ENCODE measurements around the gene ATP10A. TPM values are rescaled to one million over a fixed set of nuclear protein-coding genes. Genes with fewer than 3 reads are reported as not detected.

Gene ATP10A
- total and polyA plus RNA-seq, 5 donors from 2014 or later, result 2.8 to 16.1 (median 5.5) TPM

- Histone ChIP-seq H3K4me1 (ENCODE audit: control insufficient read depth, insufficient read depth, low read length, poor library complexity, severe bottlenecking) (no peaks in the 10 kb centered on the region), H3K9me3 (ENCODE audit: control insufficient read depth in 2 of 2, low read length in 2 of 2) (no peaks in the 10 kb centered on the region), H3K36me3 (ENCODE audit: control insufficient read depth, insufficient read depth, low read length) (no peaks in the 10 kb centered on the region), H3K27me3 (ENCODE audit: control insufficient read depth, insufficient read depth, low read length) (no peaks in the 10 kb centered on the region), H3K27ac (ENCODE audit: insufficient read depth, low read length, poor library complexity, severe bottlenecking) (no peak overlapping the region), H3K4me3 (ENCODE audit: low read depth, low read length) (no peak overlapping the region)
- H3K27me3 Mint-ChIP-seq, result no peaks in the 10 kb centered on the region
- ATAC-seq (ENCODE audit: low read depth in 2 of 2) (no peak), DNase-seq (peak in 1 of 3 donors; percentile 14)
- H3K36me3 Mint-ChIP-seq, result peaks cover 3% of the 10 kb centered on the region
- H3K9me3 Mint-ChIP-seq, result peaks cover 0 to 2% (median 0%) of the 10 kb centered on the region in 7 donors
- peak overlapping the region in 1 of 4 donors; percentile 24 for H3K4me3 Mint-ChIP-seq
- H3K4me1 Mint-ChIP-seq, result peaks cover 0 to 58% (median 18%) of the 10 kb centered on the region in 4 donors
- H3K27ac Mint-ChIP-seq, result peak overlapping the region in 1 of 3 donors; percentile 36
These were observed 67.4 kb downstream of the ATP10A start for GRCh38 chr15:25795712-25796111.

GRCh38 chr15:25795061-25795460 is 68.1 kb downstream of the ATP10A start:
- Mint-ChIP-seq H3K4me1 (peaks cover 0 to 58% (median 20%) of the 10 kb centered on the region in 4 donors), H3K27ac (no peak overlapping the region), H3K36me3 (no peaks in the 10 kb centered on the region), H3K9me3 (peaks cover 0 to 2% (median 0%) of the 10 kb centered on the region in 7 donors), H3K4me3 (no peak overlapping the region), H3K27me3 (no peaks in the 10 kb centered on the region)
- Histone ChIP-seq H3K27me3 (ENCODE audit: control insufficient read depth, insufficient read depth, low read length) (no peaks in the 10 kb centered on the region), H3K4me3 (ENCODE audit: low read depth, low read length) (no peak overlapping the region), H3K27ac (ENCODE audit: insufficient read depth, low read length, poor library complexity, severe bottlenecking) (no peak overlapping the region), H3K9me3 (ENCODE audit: control insufficient read depth in 2 of 2, low read length in 2 of 2) (no peaks in the 10 kb centered on the region), H3K36me3 (ENCODE audit: control insufficient read depth, insufficient read depth, low read length) (no peaks in the 10 kb centered on the region), H3K4me1 (ENCODE audit: control insufficient read depth, insufficient read depth, low read length, poor library complexity, severe bottlenecking) (no peaks in the 10 kb centered on the region)
- DNase-seq, result no peak
- no peak for ATAC-seq (ENCODE audit: low read depth in 2 of 2)

- Histone ChIP-seq H3K27ac (ENCODE audit: insufficient read depth, low read length, poor library complexity, severe bottlenecking) (no peak overlapping the region), H3K4me3 (ENCODE audit: low read depth, low read length) (no peak overlapping the region), H3K4me1 (ENCODE audit: control insufficient read depth, insufficient read depth, low read length, poor library complexity, severe bottlenecking) (no peaks in the 10 kb centered on the region), H3K36me3 (ENCODE audit: control insufficient read depth, insufficient read depth, low read length) (no peaks in the 10 kb centered on the region), H3K9me3 (ENCODE audit: control insufficient read depth in 2 of 2, low read length in 2 of 2) (no peaks in the 10 kb centered on the region), H3K27me3 (ENCODE audit: control insufficient read depth, insufficient read depth, low read length) (no peaks in the 10 kb centered on the region)
- DNase-seq, result no peak
- Mint-ChIP-seq H3K9me3 (peaks cover 0 to 2% (median 0%) of the 10 kb centered on the region in 7 donors), H3K27me3 (no peaks in the 10 kb centered on the region), H3K4me3 (no peak overlapping the region), H3K36me3 (no peaks in the 10 kb centered on the region), H3K27ac (peak overlapping the region in 2 of 3 donors; percentile 14 to 52), H3K4me1 (peaks cover 3 to 65% (median 23%) of the 10 kb centered on the region in 4 donors)
- no peak for ATAC-seq (ENCODE audit: low read depth in 2 of 2)
These were observed 69.6 kb downstream of the ATP10A start for GRCh38 chr15:25793354-25794050.

- no peaks in the 10 kb centered on the region for H3K27me3 Mint-ChIP-seq
- no peaks in the 10 kb centered on the region for H3K36me3 Mint-ChIP-seq
- Histone ChIP-seq H3K9me3 (ENCODE audit: control insufficient read depth in 2 of 2, low read length in 2 of 2) (no peaks in the 10 kb centered on the region), H3K27me3 (ENCODE audit: control insufficient read depth, insufficient read depth, low read length) (no peaks in the 10 kb centered on the region), H3K4me3 (ENCODE audit: low read depth, low read length) (no peak overlapping the region), H3K4me1 (ENCODE audit: control insufficient read depth, insufficient read depth, low read length, poor library complexity, severe bottlenecking) (no peaks in the 10 kb centered on the region), H3K27ac (ENCODE audit: insufficient read depth, low read length, poor library complexity, severe bottlenecking) (no peak overlapping the region), H3K36me3 (ENCODE audit: control insufficient read depth, insufficient read depth, low read length) (no peaks in the 10 kb centered on the region)
- peaks cover 6 to 69% (median 26%) of the 10 kb centered on the region in 4 donors for H3K4me1 Mint-ChIP-seq
- H3K4me3 Mint-ChIP-seq, result no peak overlapping the region
- DNase-seq (no peak), ATAC-seq (ENCODE audit: low read depth in 2 of 2) (no peak)
- no peak overlapping the region for H3K27ac Mint-ChIP-seq
- H3K9me3 Mint-ChIP-seq, result peaks cover 0 to 2% (median 0%) of the 10 kb centered on the region in 7 donors
These were observed 71.0 kb downstream of the ATP10A start for GRCh38 chr15:25792128-25792527.

GRCh38 chr15:25790000-25790660 is 73.0 kb downstream of the ATP10A start:
- H3K27me3 ChIP-seq (ENCODE audit: control insufficient read depth, insufficient read depth, low read length), result no peaks in the 10 kb centered on the region
- peak in 1 of 3 donors; percentile 26 for DNase-seq
- ATAC-seq (ENCODE audit: low read depth in 2 of 2), result peak; percentile 40 to 41
- no peaks in the 10 kb centered on the region for H3K36me3 ChIP-seq (ENCODE audit: control insufficient read depth, insufficient read depth, low read length)
- no peak overlapping the region for H3K4me3 ChIP-seq (ENCODE audit: low read depth, low read length)
- H3K27ac ChIP-seq (ENCODE audit: insufficient read depth, low read length, poor library complexity, severe bottlenecking), result no peak overlapping the region
- H3K27me3 Mint-ChIP-seq, result no peaks in the 10 kb centered on the region
- H3K4me1 ChIP-seq (ENCODE audit: control insufficient read depth, insufficient read depth, low read length, poor library complexity, severe bottlenecking), result no peaks in the 10 kb centered on the region
- no peak overlapping the region for H3K4me3 Mint-ChIP-seq
- no peaks in the 10 kb centered on the region for H3K9me3 ChIP-seq (ENCODE audit: control insufficient read depth in 2 of 2, low read length in 2 of 2)
- H3K27ac Mint-ChIP-seq, result peak overlapping the region in 1 of 3 donors; percentile 59
- peaks cover 6 to 63% (median 22%) of the 10 kb centered on the region in 4 donors for H3K4me1 Mint-ChIP-seq
- no peaks in the 10 kb centered on the region for H3K36me3 Mint-ChIP-seq
- H3K9me3 Mint-ChIP-seq, result no peaks in the 10 kb centered on the region

- no peak overlapping the region for H3K27ac ChIP-seq (ENCODE audit: insufficient read depth, low read length, poor library complexity, severe bottlenecking)
- peak overlapping the region in 1 of 3 donors; percentile 59 for H3K27ac Mint-ChIP-seq
- H3K4me3 Mint-ChIP-seq, result no peak overlapping the region
- H3K4me1 Mint-ChIP-seq, result peaks cover 6 to 66% (median 21%) of the 10 kb centered on the region in 4 donors
- H3K36me3 ChIP-seq (ENCODE audit: control insufficient read depth, insufficient read depth, low read length), result no peaks in the 10 kb centered on the region
- H3K36me3 Mint-ChIP-seq, result no peaks in the 10 kb centered on the region
- H3K4me3 ChIP-seq (ENCODE audit: low read depth, low read length), result no peak overlapping the region
- H3K27me3 ChIP-seq (ENCODE audit: control insufficient read depth, insufficient read depth, low read length), result no peaks in the 10 kb centered on the region
- no peaks in the 10 kb centered on the region for H3K4me1 ChIP-seq (ENCODE audit: control insufficient read depth, insufficient read depth, low read length, poor library complexity, severe bottlenecking)
- no peak for ATAC-seq (ENCODE audit: low read depth in 2 of 2)
- no peaks in the 10 kb centered on the region for H3K9me3 Mint-ChIP-seq
- no peaks in the 10 kb centered on the region for H3K9me3 ChIP-seq (ENCODE audit: control insufficient read depth in 2 of 2, low read length in 2 of 2)
- H3K27me3 Mint-ChIP-seq, result no peaks in the 10 kb centered on the region
- no peak for DNase-seq
These were observed 73.5 kb downstream of the ATP10A start for GRCh38 chr15:25789616-25789999.

GRCh38 chr15:25789211-25789610 is 73.9 kb downstream of the ATP10A start:
- H3K4me3 Mint-ChIP-seq, result no peak overlapping the region
- no peaks in the 10 kb centered on the region for H3K4me1 ChIP-seq (ENCODE audit: control insufficient read depth, insufficient read depth, low read length, poor library complexity, severe bottlenecking)
- H3K4me1 Mint-ChIP-seq, result peaks cover 6 to 66% (median 21%) of the 10 kb centered on the region in 4 donors
- no peaks in the 10 kb centered on the region for H3K27me3 Mint-ChIP-seq
- DNase-seq (no peak), ATAC-seq (ENCODE audit: low read depth in 2 of 2) (no peak)
- peak overlapping the region in 2 of 3 donors; percentile 12 to 46 for H3K27ac Mint-ChIP-seq
- no peaks in the 10 kb centered on the region for H3K9me3 ChIP-seq (ENCODE audit: control insufficient read depth in 2 of 2, low read length in 2 of 2)
- no peaks in the 10 kb centered on the region for H3K27me3 ChIP-seq (ENCODE audit: control insufficient read depth, insufficient read depth, low read length)
- H3K27ac ChIP-seq (ENCODE audit: insufficient read depth, low read length, poor library complexity, severe bottlenecking), result no peak overlapping the region
- no peak overlapping the region for H3K4me3 ChIP-seq (ENCODE audit: low read depth, low read length)
- no peaks in the 10 kb centered on the region for H3K36me3 Mint-ChIP-seq
- H3K36me3 ChIP-seq (ENCODE audit: control insufficient read depth, insufficient read depth, low read length), result no peaks in the 10 kb centered on the region
- H3K9me3 Mint-ChIP-seq, result no peaks in the 10 kb centered on the region
